Activated naive CD8-positive, alpha-beta T cell treated with anti-CD3 and anti-CD28 coated beads for 36 hours (primary cell): ENCODE results near the gene PLPPR2. TPM values are rescaled to one million over a fixed set of nuclear protein-coding genes. Genes with fewer than 3 reads are reported as not detected.

Experiments used
- DNase-seq: peaks from one replicate; pipeline ENCODE4 v3.0.0; 2021
- H3K27ac Mint-ChIP-seq: one replicate; pipeline ENCODE4 v1.8.0; 2022; ENCODE audit warnings: mild to moderate bottlenecking, moderate library complexity, mixed read lengths
- H3K27me3 Mint-ChIP-seq: one replicate; pipeline ENCODE4 v1.8.0; 2022; ENCODE audit warnings: mild to moderate bottlenecking, mixed read lengths
- H3K36me3 Mint-ChIP-seq: one replicate; pipeline ENCODE4 v1.8.0; 2021; ENCODE audit warnings: mild to moderate bottlenecking, mixed read lengths
- H3K4me1 Mint-ChIP-seq: one replicate; pipeline ENCODE4 v1.8.0; 2021; ENCODE audit warnings: mixed read lengths
- H3K4me3 Mint-ChIP-seq: one replicate; pipeline ENCODE4 v1.8.0; 2022; ENCODE audit warnings: mild to moderate bottlenecking, moderate library complexity, mixed read lengths
- H3K9me3 Mint-ChIP-seq: one replicate; pipeline ENCODE4 v1.8.0; 2022; ENCODE audit warnings: mixed read lengths
- total RNA-seq, 2 experiments: library from RNA; stranded (reverse); gene quantifications; one replicate each; pipeline ENCODE4 v1.2.3, GENCODE V29; 2021

Gene PLPPR2
- total RNA-seq, 2 experiments from 2014 or later: 0.70 to 1.2 TPM

DNA sequence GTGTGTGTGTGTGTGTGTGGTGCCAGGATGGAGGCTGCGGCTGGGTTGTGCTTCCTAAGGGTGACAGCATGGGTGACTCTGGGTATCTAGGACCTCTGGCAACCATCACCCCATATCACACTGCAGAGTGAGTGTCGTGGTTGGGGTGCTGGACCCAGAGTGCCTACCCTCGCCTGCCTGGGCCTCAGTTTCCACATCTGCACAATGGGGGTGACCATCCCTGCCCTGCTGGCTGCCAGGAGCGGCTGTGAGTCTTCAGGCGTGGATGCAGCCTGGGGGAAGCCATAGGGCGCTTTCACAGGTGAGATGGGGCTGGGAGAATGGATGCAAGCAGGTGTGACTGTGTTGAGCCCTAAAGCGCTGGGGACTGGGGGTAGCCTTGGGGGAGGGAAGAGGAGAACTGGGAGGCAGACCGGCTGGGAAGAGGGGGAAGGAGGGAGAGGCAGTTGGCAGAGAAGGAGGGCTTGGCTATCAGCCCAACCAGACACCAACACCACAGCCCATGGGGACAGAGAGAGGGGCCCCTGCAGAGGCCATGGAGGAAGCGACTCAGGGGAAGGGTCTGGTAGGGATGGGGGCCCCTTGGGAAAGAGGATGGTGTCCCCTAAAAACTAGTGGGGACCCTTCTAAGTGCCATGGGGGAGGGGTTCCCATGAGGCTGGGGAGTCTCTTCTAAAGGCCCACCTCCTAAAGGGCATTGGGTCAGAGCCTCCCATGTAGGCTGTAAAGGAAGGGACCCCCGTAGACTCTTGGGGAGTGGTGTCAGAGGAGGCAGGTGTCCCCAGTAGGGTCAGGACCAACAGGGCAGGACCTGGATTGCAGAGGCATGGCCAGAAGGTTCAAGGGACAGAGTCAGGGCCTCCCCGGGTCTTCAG lies 1.7 kb downstream of the PLPPR2 start:
- no peak overlapping the region for H3K27ac Mint-ChIP-seq

DNA sequence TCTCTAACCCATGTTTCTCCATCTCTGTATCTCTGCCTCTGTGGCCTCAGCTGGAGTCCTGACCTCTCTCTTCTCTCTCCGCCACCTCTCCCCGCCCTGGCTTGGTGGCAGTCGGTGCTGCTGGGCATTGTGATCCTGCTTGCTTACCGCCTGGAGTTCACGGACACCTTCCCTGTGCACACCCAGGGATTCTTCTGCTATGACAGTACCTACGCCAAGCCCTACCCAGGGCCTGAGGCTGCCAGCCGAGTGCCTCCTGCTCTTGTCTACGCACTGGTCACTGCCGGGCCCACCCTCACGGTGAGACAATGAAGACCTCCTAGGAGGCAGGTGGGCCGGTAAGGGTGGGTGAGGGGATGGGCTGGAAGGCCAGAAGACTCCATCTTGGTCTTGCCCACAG lies 4.2 kb downstream of the PLPPR2 start:
- no peaks in the 10 kb centered on the region for H3K36me3 Mint-ChIP-seq
- no peak for DNase-seq
- no peak overlapping the region for H3K27ac Mint-ChIP-seq
- H3K27me3 Mint-ChIP-seq: peaks cover 15% of the 10 kb centered on the region
- peaks cover 9% of the 10 kb centered on the region for H3K4me1 Mint-ChIP-seq
- no peaks in the 10 kb centered on the region for H3K9me3 Mint-ChIP-seq
- no peak overlapping the region for H3K4me3 Mint-ChIP-seq

More for the DNA sequence above, 1.7 kb downstream of the PLPPR2 start:
- DNase-seq: no peak
- Mint-ChIP-seq H3K9me3 (no peaks in the 10 kb centered on the region), H3K4me3 (no peak overlapping the region), H3K4me1 (peaks cover 9% of the 10 kb centered on the region), H3K27me3 (peaks cover 15% of the 10 kb centered on the region), H3K36me3 (no peaks in the 10 kb centered on the region)

DNA sequence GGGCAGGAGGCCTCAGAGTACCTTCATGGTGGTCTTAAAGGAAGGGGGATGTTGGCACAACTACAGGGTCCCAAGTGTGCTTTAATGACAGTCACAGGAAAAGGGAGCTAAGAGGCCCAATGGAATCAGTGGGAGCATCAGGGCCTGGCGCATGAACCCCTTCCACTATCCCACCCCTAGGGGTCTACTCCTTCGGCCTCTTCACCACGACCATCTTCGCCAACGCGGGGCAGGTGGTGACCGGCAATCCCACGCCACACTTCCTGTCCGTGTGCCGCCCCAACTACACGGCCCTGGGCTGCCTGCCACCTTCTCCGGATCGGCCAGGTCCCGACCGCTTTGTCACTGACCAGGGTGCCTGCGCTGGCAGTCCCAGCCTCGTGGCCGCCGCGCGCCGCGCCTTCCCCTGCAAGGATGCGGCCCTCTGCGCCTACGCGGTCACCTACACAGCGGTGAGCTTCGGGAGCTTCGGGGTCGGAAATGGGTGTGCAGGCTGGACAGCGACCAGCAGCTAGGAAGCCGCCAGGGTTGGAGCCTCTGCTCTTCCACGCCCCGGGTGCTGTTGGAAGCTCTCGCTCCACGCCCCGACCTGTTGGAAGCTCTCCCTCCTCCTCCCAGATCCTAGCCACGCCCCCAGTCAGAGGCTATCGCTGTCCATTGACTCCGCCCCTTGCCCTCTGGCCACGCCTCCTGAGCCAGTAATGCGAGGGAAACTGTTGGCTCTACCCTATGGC lies 6.0 kb downstream of the PLPPR2 start:
- Mint-ChIP-seq H3K36me3 (no peaks in the 10 kb centered on the region), H3K4me3 (no peak overlapping the region), H3K9me3 (no peaks in the 10 kb centered on the region), H3K27me3 (peaks cover 8% of the 10 kb centered on the region), H3K27ac (no peak overlapping the region), H3K4me1 (no peaks in the 10 kb centered on the region)
- DNase-seq: no peak

DNA sequence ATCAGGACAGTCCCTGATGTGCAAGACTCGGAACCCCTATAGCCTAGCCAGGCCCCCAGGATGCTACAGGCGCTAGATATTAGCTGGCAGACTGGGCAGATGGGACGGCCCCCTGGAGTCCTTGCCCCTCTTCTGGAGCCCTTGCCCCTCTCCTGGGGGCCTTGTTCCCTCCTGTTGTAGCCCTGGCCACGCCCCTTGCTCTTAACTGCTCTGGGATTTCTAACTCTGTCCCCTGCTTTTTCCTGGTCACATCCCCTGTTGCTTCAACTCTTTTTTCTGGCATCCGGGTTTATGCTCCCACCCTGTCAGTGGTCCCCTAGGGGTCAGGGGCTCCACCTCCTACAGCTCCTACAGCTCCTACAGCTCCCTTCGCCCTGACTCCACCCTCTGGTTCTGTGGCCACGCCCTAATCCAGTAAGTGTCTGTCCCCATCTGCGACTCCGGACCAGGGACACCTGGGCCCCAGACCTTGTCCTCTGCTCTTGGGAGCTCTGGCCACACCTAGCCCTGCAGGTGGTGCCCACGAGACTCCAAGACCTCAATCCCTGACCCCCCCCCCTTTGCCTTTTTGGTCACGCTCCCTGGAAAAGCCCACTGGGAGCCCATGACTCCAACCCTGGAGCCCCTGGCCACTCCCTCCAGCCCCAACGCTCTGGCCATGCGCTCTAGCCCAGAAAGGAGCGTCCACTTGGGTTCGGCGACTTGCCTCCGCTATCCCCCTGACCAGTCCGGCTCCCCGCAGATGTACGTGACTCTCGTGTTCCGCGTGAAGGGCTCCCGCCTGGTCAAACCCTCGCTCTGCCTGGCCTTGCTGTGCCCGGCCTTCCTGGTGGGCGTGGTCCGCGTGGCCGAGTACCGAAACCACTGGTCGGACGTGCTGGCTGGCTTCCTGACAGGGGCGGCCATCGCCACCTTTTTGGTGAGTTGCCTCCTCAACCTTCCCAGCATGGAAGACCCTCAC lies 6.8 kb downstream of the PLPPR2 start:
- Mint-ChIP-seq H3K4me3 (no peak overlapping the region), H3K9me3 (no peaks in the 10 kb centered on the region), H3K36me3 (no peaks in the 10 kb centered on the region), H3K27me3 (no peaks in the 10 kb centered on the region), H3K27ac (no peak overlapping the region), H3K4me1 (no peaks in the 10 kb centered on the region)
- no peak for DNase-seq

DNA sequence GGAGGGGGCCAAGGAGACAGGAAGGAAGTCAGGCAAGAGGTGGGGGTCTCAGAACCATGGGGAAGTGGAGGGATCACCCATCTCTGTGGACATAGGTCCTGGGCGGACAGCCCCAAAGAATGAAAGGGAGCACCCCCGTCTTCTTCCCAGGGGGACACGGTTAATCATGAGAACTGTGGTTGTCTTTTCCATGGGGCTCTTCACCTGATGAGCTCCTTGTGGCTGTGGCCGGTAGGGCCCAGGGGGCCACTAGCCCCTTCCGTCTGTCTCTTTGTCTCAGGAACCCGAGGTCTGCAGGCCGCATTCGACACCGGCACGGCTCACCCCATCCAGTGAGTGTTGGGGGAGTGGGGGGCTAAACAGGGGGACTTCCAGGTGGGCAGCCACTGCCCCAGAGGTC lies 8.6 kb downstream of the PLPPR2 start:
- Mint-ChIP-seq H3K4me3 (no peak overlapping the region), H3K27ac (no peak overlapping the region), H3K4me1 (no peaks in the 10 kb centered on the region), H3K9me3 (no peaks in the 10 kb centered on the region), H3K36me3 (no peaks in the 10 kb centered on the region), H3K27me3 (no peaks in the 10 kb centered on the region)
- no peak for DNase-seq

DNA sequence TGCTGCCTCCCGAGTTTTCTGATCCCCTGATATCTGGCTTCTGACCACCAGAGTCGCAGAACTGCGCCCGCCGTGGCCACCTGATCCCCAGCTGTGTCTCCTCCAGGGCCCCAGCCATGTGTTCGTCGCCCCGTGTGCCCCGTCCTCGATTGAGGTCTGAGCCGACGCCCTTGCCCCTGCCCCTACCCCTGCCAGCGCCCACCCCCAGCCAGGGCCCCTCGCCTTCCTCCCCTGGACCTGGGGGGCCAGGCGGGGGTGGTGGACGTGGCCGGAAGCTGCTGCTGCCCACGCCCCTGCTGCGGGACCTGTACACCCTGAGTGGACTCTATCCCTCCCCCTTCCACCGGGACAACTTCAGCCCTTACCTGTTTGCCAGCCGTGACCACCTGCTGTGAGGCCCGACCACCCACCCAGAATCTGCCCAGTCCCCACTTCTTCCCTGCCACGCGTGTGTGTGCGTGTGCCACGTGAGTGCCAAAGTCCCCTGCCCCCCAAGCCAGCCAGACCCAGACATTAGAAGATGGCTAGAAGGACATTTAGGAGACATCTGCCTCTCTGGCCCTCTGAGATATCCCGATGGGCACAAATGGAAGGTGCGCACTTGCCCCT lies 9.2 kb downstream of the PLPPR2 start:
- DNase-seq: no peak
- Mint-ChIP-seq H3K36me3 (peaks cover 3% of the 10 kb centered on the region), H3K4me1 (no peaks in the 10 kb centered on the region), H3K27ac (no peak overlapping the region), H3K27me3 (no peaks in the 10 kb centered on the region), H3K9me3 (no peaks in the 10 kb centered on the region), H3K4me3 (no peak overlapping the region)

DNA sequence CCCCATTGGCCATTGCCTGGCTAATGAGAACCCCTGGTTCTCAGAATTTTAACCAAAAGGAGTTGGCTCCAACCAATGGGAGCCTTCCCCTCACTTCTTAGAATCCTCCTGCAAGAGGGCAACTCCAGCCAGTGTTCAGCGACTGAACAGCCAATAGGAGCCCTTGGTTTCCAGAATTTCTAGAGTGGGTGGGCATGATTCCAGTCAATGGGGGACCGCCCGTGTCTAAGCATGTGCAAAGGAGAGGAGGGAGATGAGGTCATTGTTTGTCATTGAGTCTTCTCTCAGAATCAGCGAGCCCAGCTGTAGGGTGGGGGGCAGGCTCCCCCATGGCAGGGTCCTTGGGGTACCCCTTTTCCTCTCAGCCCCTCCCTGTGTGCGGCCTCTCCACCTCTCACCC lies 9.7 kb downstream of the PLPPR2 start:
- Mint-ChIP-seq H3K27me3 (no peaks in the 10 kb centered on the region), H3K36me3 (peaks cover 6% of the 10 kb centered on the region), H3K9me3 (no peaks in the 10 kb centered on the region), H3K27ac (no peak overlapping the region), H3K4me1 (no peaks in the 10 kb centered on the region), H3K4me3 (no peak overlapping the region)
- DNase-seq: no peak

DNA sequence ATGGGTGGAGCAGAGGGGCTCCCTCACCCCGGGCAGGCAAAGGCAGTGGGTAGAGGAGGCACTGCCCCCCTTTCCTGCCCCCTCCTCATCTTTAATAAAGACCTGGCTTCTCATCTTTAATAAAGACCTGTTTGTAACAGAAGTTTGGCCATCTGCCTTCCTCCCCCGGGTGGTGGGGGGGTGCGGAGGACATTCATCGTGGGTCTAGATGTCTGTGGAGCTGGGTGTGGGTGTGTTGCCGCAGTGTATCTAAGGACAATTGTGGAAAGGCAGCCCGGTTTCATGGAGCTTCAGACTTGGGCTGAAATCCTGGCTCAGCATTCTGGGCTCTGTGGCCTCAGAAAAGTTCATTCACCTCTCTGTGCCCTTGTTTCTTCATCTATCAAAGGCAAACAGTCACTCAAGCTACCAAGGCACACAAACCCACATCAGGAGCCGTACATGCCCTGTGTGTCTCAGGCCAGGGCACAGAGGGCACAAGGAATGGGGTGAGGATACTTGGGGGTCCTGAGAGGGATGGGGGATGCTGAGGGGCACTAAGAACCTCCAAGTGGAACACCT lies 10.4 kb downstream of the PLPPR2 start:
- Mint-ChIP-seq H3K4me3 (no peak overlapping the region), H3K27me3 (no peaks in the 10 kb centered on the region), H3K27ac (no peak overlapping the region), H3K4me1 (no peaks in the 10 kb centered on the region), H3K9me3 (no peaks in the 10 kb centered on the region), H3K36me3 (peaks cover 7% of the 10 kb centered on the region)
- DNase-seq: no peak

DNA sequence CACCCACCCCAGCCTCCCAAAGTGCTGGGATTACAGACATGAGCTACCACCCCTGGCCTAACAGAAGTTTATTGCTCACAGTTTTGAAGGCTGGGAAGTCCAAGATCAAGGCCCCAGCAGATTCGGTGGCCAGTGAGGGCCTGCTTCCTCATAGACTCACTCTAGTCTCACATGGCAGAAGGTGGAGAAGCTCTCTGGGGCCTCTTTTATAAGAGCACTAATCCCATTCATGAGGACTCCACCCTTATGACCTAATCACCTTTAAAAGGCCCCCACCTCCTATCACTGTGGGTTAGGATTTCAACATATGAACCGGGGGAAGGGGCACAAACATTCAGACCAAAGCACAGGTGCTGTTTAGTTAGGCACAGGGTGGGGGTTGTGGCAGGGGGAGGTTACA lies 12.3 kb downstream of the PLPPR2 start:
- DNase-seq: no peak
- Mint-ChIP-seq H3K4me1 (no peaks in the 10 kb centered on the region), H3K36me3 (peaks cover 11% of the 10 kb centered on the region), H3K27me3 (no peaks in the 10 kb centered on the region), H3K9me3 (no peaks in the 10 kb centered on the region), H3K27ac (no peak overlapping the region), H3K4me3 (no peak overlapping the region)

DNA sequence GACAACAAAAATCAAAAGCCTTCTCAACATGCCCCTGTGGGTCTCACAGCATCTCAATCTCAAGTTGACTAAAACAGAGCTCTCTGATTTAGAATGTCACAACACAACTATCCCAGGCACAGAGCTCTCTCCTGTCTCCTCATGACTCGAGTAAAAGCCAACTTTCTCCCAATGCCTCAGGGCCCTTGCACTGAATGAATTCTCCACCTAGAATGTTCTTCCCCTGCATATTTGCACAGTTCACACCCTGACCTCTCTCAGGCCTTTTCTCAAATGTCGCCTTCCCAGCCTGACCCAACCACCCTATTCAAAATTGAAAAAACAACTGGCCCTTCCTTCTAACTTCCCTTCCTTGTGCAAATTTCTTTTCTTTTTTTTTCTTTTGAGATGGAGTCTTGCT lies 15.5 kb downstream of the PLPPR2 start:
- Mint-ChIP-seq H3K4me3 (no peak overlapping the region), H3K27me3 (no peaks in the 10 kb centered on the region), H3K27ac (no peak overlapping the region), H3K9me3 (no peaks in the 10 kb centered on the region), H3K4me1 (no peaks in the 10 kb centered on the region), H3K36me3 (peaks cover 14% of the 10 kb centered on the region)
- DNase-seq: no peak

DNA sequence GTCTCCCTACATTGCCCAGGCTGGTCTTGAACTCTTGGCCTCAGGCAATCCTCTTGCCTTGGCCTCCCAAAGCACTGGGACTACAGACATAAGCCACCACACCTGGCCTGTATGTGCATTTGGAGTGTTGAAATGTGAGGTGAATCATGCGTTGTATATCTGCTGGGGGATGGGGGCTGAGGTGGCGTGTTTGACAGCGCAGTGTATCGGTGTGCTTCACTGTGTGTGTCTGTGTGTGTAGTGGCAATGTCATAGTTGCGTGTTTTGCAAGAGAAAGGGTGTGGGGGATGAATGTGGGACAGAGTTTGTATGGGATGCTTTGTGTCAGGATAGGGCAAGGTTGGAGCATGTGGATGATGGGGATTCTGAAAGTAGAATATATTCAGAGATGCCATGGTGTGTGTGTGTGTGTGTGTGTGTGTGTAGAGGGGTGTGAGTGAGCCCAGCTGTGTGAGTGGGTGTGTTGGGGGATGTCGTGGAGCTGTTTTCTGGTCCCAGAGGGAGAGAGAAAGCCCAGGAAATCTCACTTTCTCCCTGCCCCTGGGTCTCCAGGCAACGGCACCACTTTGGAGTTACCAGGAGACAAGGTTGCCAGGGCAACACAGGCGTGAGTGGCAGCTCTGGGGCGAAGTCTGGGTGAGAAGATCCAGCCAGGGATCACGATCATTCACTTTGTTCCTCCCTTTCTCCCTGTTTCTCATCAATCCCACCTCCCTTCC lies 18.1 kb downstream of the PLPPR2 start:
- no peak for DNase-seq
- H3K4me1 Mint-ChIP-seq: peaks cover 10% of the 10 kb centered on the region
- no peaks in the 10 kb centered on the region for H3K9me3 Mint-ChIP-seq
- no peaks in the 10 kb centered on the region for H3K27me3 Mint-ChIP-seq
- H3K36me3 Mint-ChIP-seq: peaks cover 27% of the 10 kb centered on the region
- peak overlapping the region; percentile 8 for H3K4me3 Mint-ChIP-seq
- no peak overlapping the region for H3K27ac Mint-ChIP-seq

DNA sequence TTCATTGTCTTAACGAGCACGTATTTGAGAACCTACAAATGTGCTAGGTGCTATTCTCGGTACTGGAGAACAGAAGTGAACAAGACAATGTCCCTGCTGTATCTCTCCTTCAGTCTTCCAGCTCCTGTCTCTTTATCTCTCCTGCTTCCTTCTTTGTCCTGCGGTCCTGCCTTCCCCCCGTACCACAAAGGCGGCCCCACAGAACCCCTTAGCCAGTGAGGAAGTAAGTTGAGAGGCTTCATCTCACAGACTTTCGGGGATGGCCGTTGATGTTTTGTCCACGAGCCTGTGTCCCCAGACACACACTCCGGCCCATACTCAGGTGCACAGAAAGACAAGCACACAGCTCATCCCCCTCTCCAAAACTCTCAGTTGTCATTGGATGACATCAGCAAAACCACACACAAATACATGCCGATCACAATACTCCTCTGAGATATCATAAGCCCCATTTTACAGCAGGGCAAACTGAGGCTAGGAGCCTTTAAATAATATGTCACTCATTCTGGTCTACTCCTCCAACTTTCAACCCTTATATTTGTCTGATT lies 18.7 kb downstream of the PLPPR2 start:
- no peaks in the 10 kb centered on the region for H3K27me3 Mint-ChIP-seq

DNA sequence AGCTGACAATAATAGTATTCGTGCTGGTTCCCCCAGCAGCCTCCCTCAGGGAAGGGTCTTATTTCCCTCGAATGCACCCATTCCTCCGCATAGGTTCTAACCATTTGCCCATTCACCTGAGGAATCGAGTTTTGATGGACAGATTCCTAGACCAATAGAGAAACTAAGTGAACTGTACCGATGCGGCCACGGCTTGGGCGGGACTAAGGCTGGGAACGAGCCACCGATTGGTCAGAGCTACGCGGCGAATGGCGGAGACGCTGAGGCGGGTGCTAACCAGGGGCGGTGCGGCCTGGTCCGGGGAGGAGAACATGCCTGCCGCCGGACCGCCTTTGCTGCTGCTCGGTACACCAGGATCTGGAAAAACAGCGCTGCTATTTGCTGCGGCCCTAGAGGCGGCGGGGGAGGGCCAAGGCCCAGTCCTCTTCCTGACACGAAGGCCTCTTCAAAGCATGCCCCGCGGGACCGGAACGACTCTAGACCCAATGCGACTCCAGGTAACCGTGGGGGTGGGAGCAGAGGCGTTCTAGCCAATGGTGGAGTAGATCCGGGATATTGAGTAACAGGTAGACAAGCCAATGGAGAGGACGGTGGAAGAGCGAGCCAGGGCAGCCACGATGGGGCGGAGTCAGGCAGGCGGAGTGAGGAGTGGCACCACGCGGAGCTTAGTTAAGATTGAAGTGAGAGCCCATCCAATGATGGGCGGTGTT lies 19.4 kb downstream of the PLPPR2 start, which contains the start of gene SWSAP1:
SWSAP1 (plus strand) TSS at position 234 of the 710 bp plus-strand sequence; CDS start at position 249, 15 bp downstream.
- Mint-ChIP-seq H3K27ac (no peak within 1 kb of the TSS), H3K36me3 (peaks cover 26% of the 10 kb centered on the region), H3K4me1 (peaks cover 15% of the 10 kb centered on the region), H3K4me3 (no peak within 1 kb of the TSS), H3K9me3 (no peaks in the 10 kb centered on the region), H3K27me3 (no peaks in the 10 kb centered on the region)
- DNase-seq: peak; percentile 97

More for the DNA sequence above, 18.7 kb downstream of the PLPPR2 start:
- Mint-ChIP-seq H3K4me3 (no peak overlapping the region), H3K27ac (no peak overlapping the region), H3K4me1 (peaks cover 15% of the 10 kb centered on the region), H3K9me3 (no peaks in the 10 kb centered on the region), H3K36me3 (peaks cover 32% of the 10 kb centered on the region)
- DNase-seq: no peak
